Lower leg skin (tissue), 3 donors: ENCODE data around the gene LNPK.

Experiments
- CTCF ChIP-seq, 3 donors: fragments of 450-650 bp; IDR thresholded peaks; one replicate each; pipeline ENCODE4 v1.5.1; 2016; ENCODE audit warnings: antibody characterized with exemption in 3 of 3, mild to moderate bottlenecking in 3 of 3, moderate library complexity in 2 of 3
- POLR2A ChIP-seq, 2 donors: fragments of 450-650 bp; IDR thresholded peaks; one replicate each; pipeline ENCODE4 v1.6.1; 2016 to 2017; ENCODE audit warnings: antibody characterized with exemption in 2 of 2, mild to moderate bottlenecking in 1 of 2, moderate library complexity in 1 of 2

- TF ChIP-seq CTCF (IDR thresholded peaks at IDR 0.05), result no peak
- no peak for TF ChIP-seq POLR2A (IDR thresholded peaks at IDR 0.05)
These were observed 37.3 kb upstream of the LNPK start for GRCh38 chr2:176039375-176039774.
